ENCODE results near the gene SLC19A1. TPM values are rescaled to one million over a fixed set of nuclear protein-coding genes. Genes with fewer than 3 reads are reported as not detected.

The SLC19A1 gene
- polyA plus RNA-seq, 10 donors: 11.9 to 19.9 (median 14.1) TPM

- no peak for DNase-seq
Observed at GRCh38 chr21:45468051-45468970, 73.9 kb downstream of the SLC19A1 start.

GRCh38 chr21:45467221-45467779 is 74.9 kb downstream of the SLC19A1 start:
- DNase-seq: no peak

GRCh38 chr21:45466330-45467220 is 75.7 kb downstream of the SLC19A1 start:
- DNase-seq: no peak

GRCh38 chr21:45465611-45466329 is 76.5 kb downstream of the SLC19A1 start:
- DNase-seq: no peak

- no peak for DNase-seq
Observed at GRCh38 chr21:45465105-45465504, 77.1 kb downstream of the SLC19A1 start.

GRCh38 chr21:45464309-45464708 is 77.9 kb downstream of the SLC19A1 start:
- DNase-seq: no peak

GRCh38 chr21:45463871-45464270 is 78.4 kb downstream of the SLC19A1 start:
- no peak for DNase-seq

- no peak for DNase-seq
Observed at GRCh38 chr21:45461806-45462341, 80.4 kb downstream of the SLC19A1 start.

GRCh38 chr21:45461369-45461750 is 80.9 kb downstream of the SLC19A1 start:
- DNase-seq: no peak

GRCh38 chr21:45460611-45461368 is 81.5 kb downstream of the SLC19A1 start:
- DNase-seq: peak in 1 of 3 donors; percentile 43

GRCh38 chr21:45460011-45460565 is 82.2 kb downstream of the SLC19A1 start:
- DNase-seq: no peak

GRCh38 chr21:45459171-45460010 is 82.8 kb downstream of the SLC19A1 start:
- DNase-seq: no peak

GRCh38 chr21:45458281-45459170 is 83.7 kb downstream of the SLC19A1 start:
- DNase-seq: no peak

- DNase-seq: no peak
Observed at GRCh38 chr21:45457832-45458172, 84.4 kb downstream of the SLC19A1 start.

- DNase-seq: no peak
Observed at GRCh38 chr21:45457161-45457831, 84.9 kb downstream of the SLC19A1 start.

GRCh38 chr21:45456584-45457160 is 85.6 kb downstream of the SLC19A1 start:
- DNase-seq: no peak
